GM18858 (cell line): ENCODE measurements around the gene SNX6.
A peak's percentile ranks its signal among the peaks of the same experiment; 100 is the strongest.
"Not testable (repeated sequence)": the region's sequence is repeated elsewhere in the genome, so short reads cannot be mapped to it uniquely, and the experiment has no call there.

ENCODE experiments used
- ATAC-seq: cut with Tn5 transposase; IDR thresholded peaks from one replicate; pipeline ENCODE4 v1.9.1; 2021; ENCODE audit not compliant: unreplicated experiment

The SNX6 gene

DNA sequence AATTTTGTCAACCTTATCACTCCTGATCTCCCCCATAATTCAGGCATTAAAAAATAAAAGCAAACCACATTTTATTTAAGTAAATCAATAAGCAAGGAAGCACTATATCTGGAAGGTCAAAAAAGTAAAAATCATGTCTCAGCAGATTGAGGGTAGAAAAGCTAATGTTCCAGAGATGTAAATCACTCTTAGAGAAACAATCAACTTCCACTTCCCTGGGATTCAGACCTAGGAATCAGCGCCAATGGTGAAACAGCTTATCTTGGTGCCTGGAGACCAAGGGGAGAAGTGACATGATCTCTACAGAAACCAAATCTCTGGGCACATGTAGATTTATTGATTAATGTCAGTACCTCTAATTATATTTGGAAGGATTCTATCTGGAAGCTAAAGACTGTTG is 10.9 kb upstream of the SNX6 start:
- ATAC-seq = no peak

DNA sequence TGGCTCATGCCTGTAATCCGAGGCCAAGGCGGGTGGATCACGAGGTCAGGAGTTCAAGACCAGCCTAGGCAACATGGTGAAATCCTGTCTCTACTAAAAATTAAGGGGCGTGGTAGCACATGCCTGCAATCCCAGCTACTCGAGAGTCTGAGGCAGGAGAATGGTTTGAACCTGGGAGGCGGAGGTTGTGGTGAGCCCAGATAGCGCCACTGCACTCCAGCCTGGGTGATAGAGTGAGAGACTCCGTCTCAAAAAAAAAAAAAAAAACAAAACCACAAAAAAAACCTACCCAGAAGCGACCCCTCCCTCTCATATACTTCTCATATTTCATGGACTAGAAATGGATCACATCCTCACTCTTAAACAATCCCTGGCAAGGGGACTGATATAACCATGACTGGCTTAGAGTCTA is 4.4 kb upstream of the SNX6 start:
- not testable (repeated sequence) for ATAC-seq

DNA sequence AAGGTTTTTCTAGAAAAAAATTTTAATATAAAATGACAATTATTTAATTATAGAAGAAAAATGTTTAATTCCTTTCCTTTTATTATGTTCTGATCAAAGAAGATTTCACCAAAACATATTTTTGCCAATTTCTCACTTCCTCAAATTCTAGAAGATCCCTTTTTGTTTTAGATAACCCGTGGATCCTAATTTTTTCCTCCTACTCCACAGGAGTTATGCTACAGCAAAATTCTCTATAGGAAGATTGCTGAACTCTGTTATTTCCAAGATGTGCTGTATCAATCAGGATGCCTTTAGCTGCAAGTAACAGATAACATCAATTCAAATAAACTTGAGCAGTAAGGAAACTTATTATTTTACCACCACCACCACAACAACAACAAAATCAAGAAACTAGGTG is 3.8 kb upstream of the SNX6 start:
- no peak for ATAC-seq

DNA sequence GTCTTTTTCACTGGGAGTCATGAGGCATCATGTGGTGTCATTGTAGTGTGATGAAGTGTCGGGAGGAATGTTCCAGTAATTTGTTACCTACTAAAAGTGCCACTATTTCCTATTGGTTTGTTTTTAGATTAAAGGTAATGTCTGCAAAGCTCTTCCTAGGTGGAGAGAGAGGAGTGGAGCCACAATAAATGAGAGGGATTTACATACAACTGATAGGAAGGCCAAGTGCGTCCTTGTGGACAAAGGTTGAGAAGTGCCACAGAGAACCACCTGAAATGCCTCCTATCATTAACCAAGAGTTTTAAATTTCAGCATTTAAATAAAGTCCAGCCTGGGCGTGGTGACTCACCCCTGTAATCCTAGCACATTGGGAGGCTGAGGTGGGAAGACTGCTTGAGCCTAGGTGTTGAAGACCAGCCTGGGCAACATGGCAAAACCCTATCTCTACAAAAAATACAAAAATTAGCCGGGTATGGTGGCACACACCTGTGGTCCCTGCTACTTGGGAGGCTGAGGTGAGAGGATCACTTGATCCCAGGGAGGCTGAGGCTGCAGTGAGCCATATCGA is 2.5 kb upstream of the SNX6 start:
- ATAC-seq = no peak

DNA sequence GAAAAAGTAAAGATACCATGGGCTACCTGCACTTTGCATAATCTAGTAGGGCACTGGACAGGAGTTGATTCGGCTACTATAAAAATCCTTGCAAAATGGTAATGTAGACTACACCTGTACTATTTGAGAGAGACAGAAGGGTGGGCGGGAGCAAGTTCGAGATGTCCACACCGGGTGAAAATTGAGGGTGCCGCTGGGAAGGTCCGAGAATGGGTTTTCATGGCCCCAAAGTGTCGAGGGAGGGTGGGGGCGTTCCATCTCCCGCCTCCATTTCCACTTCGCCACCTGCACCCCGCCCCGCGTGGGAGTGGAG is 648 bp downstream of the SNX6 start:
- ATAC-seq = peak; percentile 6

DNA sequence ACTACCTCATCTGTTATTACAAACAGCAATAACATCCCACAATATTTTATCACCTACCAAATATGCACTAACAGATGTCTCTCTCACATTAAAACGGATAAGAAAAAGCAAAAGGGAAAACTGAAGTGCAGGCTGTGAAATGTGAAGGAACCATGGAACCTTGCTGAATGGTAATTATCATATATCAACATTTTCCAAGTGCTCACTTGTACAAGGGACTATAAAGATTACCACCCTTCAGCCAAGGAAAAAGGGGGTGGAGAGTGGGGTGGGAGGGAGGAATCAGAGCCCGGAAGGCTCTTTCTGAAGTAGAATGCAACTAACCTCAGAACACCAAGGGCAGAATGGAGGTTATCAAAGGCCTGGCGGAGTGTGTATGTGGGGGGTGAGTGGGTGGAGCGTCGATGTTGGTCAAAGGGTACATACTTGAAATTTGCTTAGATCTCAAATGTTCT is 1.2 kb downstream of the SNX6 start:
- no peak for ATAC-seq

DNA sequence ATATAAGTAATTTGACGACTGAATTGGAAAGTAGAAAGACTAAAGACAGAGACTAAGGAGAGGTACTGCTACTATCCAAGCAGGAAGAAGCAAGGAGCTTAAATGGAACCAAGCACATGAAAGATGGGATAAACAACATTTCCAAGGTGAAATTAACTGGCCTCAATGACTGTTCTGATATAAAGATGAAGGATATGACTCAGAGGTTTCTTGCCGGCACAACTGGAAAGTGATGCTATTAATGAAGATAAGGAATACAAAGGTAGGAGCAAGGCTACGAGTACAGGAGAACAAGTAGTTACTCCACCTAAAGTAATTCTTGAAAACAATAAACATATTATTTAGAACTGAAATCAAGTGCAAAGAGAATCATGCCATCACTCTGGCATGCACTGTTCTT is 6.4 kb downstream of the SNX6 start:
- no peak for ATAC-seq

DNA sequence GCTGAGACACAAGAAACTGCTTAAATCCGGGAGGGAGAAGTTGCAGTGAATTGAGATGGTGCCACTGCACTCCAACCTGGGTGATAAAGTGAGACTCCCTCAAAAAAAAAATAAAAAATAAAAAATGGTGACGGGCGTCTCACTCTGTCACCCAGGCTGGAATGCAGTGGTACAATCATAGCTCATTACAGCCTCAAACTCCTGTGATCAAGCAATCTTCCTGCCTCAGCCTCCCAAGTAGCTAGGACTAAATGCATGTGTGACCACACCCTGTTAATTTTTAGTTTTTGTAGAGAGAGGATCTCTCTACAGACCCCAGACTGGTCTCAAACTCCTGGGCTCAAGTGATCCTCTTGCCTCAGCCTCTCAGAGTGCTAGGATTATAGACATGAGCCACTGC is 9.1 kb downstream of the SNX6 start:
- no peak for ATAC-seq

DNA sequence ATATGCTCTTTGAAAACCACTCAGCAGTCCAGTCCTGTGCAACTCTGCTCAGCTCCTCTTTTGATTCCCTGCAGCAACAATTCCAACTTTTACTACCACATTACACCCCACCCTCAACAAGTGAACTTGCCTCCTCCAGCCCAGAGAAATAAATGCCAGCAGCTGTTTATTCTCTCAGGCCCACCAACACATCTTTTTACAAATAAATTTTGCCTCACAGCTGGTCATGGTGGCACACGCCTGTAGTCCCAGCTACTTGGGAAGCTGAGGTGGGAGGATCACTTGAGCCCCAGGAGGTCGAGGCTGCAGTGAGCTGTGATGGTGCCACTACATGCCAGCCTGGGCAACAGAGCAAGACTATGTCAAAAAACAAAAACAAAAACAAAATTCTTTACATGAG is 9.8 kb downstream of the SNX6 start:
- no peak for ATAC-seq

DNA sequence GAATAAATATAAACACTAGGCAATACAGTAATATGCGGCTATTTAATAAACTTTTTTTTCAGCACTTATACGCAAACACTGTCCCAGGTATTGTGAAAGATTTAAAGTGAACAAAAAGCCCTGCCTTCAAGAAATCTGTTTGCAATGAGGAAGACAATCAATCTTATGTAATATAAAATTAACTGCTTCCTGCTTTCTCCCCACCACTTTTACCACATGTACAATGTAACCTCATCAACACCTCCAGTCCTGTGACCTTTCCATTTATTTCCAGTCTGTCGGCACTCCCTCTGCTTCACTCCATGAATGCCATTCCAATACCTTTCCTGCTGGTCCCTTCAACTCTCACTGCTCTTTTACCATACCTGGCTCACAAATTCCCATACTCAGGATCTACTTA is 10.5 kb downstream of the SNX6 start:
- no peak for ATAC-seq

DNA sequence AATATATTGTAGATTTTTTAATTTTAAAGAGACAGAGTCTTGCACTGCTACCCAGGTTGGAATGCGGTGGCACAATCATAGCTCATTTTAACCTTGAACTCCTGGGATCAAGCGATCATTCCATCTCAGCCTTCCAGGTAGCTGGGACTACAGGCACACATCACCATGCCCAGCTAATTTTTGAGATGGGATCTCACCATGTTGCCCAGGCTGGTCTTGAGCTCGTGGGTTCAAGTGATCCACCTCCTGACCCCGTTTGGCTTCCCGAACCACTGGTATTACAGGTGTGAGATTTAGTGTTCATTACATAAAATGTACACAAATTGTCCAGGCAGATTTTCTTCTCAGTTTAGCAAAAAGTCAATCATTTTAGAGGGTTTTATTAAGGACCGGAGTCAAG is 13.6 kb downstream of the SNX6 start:
- ATAC-seq = no peak

DNA sequence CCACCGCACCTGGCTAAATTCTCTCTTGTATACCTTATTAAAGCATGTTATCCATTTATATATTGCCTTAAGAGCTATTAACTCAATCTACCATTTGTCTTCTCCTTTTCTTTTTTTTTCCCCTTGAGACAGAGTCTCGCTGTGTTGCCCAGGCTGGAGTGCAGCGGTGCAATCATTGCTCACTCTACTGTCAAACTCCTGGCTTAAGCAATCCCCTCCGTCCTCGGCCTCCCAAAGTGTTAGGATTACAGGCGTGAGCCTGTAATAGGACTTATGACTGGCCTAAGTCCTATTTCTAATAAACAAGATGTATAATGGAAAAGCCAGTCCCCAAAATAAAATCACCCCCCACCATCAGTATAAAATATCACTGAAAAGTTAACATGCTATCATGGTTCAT is 14.4 kb downstream of the SNX6 start:
- ATAC-seq = no peak

DNA sequence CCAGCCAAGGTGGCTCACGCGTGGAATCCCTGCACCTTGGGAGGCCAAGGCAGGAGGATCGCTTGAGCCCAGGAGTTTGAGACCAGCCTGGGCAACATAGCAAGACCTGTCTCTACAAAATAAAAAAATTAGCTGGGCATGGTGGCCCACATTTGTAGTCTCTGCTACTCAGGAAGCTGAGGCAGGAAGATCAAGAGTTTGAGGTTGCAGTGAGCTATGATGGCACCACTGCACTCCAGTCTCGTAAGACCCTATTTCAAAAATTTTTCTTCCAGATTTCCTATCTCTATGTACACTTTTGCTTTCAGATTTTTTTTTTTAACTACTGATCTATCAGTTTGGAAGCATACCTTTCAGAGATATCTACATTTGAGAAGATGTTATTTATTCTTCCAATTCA is 15.3 kb downstream of the SNX6 start:
- no peak for ATAC-seq

DNA sequence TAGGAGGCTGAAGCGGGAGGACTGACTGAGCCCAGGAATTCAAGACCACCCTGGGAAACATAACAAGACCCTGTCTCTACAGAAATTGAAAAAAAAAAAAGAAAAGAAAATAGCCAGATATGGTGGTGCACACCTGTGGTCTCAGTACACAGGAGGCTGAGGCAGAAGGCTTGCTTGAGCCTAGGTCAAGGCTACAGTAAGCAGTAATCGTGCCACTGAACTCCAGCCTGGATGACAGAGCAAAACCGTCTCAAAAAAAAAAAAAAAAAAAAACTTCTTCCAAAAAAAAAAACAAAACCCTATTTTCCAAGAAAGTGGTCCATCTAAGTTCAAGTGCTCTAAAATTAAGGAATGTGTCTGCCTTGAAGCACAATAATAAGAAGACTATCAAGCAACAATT is 19.8 kb downstream of the SNX6 start:
- no peak for ATAC-seq

DNA sequence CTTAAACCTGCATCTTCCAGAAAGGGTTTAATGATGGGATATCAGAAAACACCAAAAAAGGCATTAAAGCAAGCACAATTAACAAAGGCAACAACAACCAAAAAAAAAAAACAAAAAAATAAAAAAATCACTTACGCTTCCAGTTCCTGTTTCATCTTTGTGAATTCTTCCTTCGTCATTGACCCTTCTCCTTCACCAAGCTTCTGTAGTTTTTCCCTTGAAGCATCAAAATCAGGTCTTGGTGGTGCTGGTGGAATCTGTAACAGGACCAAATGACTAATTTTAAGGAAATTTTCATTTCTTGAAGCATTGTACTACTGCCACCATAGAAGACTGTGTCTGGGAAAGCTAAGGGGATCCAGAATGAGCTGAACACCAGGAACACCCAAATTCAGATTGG is 24.5 kb downstream of the SNX6 start:
- no peak for ATAC-seq

DNA sequence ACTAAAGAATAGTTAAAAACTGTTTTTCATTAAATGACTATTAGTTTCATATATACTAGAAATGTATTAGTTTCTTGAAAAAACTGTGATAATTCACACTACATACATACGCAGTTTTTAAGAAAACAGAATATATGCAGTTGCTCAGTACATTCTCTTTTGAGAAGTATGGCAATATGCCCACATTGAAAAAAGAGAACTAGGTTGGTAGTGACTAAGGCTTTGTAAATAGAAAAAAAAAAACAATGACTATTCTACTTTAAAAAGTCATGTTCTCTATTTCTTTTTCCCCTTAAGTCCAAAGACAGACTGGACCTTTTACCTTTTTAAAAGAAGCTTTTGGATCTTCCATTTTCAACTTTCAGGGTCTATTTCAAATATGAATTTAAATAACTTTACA is 25.0 kb downstream of the SNX6 start:
- no peak for ATAC-seq

DNA sequence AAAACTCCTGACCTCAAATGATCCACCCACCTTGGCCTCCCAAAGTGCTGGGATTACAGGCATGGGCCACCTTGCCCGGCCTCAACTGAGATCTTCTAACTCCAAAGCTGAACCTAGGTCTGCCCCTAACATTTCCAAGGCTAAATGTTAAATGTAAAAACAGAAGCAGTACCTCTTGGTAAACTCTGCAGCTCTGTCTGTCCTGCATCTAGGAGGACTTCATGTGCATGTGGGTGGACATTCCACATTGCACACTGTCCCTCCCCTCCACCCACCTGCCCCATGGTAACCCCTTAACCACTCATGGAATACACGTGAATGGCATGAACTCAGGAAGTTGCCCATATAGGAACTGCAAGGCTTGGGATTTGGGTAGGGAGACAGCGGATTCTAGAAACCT is 33.1 kb downstream of the SNX6 start:
- no peak for ATAC-seq

DNA sequence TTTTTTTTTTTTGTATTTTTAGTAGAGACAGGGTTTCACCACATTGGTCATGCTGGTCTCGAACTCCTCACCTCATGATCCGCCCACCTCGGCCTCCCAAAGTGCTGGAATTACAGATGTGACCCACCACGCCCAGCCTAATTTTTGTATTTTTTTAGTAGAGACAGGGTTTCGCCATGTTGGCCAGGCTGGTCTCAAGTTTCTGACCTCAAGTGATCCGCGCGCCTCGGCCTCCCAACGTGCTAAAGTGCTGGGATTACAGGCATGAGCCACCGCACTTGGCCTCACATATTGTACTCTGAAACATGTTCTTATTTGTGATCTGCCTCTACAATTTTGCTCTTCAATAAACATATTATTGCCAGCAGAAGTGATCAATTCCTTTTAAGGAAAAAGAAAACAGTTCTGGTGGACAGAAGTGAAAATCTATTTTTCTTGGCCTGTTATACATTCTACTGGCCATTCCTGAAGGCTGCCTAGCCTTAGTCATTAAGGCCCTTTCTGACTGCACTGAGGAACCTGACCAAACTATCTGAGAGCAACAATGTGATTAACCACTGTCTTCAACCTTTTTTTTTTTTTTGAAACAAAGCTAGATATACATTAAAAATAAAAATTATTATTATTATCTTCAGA is 36.1 kb downstream of the SNX6 start:
- no peak for ATAC-seq

DNA sequence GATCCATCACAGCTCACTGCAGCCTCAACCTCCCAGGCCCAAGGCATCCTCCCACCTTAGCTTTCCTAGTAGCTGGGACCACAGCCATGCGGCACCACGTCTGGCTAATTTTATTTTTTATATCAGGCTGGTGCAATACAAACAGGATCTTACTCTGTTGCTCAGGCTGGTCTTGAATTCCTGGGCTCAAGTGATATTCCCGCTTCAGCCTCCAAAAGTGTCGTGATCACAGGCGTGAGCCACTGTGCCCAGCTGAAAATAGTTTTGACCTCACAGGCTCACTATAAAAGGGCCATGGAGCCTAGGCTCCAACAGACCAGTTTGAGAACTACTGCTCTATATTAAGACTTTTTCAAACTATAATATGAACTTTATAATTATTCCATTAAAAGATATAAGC is 37.3 kb downstream of the SNX6 start:
- no peak for ATAC-seq

DNA sequence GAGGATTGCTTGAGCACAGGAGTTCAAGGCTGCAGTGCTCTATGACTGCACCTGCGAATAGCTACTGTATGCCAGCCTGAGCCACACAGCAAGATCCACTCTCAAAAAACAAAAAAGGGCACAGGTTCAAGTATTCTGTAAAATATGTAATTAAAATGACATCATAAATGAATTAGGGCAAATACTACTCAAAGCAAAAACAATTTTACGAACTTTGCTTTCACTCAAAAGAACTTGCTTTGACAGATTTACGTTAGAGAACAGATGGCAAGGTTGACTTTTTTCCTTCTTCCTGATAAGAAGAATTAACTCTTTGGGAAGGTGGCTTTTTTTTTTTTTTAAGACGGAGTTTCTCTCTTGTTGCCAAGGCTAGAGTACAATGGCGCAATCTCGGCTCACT is 46.4 kb downstream of the SNX6 start:
- ATAC-seq = no peak

DNA sequence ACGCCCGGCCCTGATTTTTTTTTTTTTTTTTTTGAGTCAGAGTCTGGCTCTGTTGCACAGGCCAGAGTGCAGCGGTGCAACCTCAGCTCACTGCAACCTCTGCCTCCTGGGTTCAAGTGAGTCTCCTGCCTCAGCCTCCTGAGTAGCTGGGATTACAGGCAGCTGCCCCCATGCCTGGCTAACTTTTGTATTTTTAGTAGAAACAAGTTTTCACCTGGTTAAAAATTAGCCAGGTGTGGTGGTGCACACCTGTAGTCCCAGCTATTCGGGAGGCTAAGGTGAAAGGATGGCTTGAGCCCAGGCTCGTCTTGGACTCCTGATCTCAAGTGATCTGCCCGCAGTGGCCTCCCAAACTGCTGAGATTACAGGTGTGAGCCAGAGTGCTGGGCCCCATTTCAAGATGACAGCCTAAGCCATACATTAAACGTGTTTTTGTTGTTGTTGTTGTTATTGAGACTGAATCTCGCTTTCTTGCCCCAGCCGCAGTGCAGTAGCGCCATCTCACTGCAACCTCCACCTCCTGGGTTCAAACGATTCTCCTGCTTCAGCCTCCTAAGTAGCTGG is 47.7 kb downstream of the SNX6 start:
- ATAC-seq = no peak

DNA sequence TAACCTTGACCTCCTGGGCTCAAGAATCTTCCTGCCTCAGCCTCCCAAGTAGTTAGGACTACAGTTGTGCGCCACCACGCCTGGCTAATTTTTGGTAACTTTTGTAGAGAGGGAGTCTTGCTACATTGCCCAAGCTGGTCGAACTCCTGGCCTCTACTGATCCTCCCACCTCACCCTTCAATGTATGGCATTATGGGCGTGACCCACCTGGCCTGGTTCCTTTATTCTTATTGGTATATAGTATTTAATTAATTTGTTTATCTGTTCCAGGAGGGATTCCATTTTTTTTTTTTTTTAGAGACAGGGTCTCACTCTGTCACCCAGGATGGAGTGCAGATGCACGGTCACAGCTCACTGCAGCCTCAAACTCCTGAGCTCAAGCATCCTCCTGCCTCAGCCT is 49.6 kb downstream of the SNX6 start:
- ATAC-seq = no peak

DNA sequence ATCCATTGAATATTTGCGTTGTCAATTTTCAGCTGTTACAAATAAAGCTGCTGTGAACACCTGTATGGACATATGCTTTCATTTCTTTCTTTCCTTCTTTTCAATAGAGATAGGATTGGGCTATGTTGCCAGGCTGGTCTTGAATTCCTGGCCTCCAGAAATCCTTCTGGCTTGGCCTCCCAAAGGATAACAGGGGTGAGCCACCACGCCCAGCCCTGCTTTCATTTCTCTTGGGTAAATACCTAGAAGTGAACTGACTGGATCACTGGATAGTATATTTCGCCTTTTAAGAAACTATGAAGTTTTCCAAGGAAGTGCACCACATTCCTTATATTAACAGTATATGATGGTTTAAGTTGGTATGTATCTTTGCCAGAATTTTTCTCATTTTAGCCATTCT is 58.2 kb downstream of the SNX6 start:
- no peak for ATAC-seq
